Measurements from ENCODE around the gene PEX5. TPM values are rescaled to one million over a fixed set of nuclear protein-coding genes. Genes with fewer than 3 reads are reported as not detected.
"Not testable (repeated sequence)": the region's sequence is repeated elsewhere in the genome, so short reads cannot be mapped to it uniquely, and the experiment has no call there.

The PEX5 gene
- total and polyA plus RNA-seq, 7 experiments from 2014 or later = 17.3 to 36.7 (median 24.4) TPM

GRCh38 chr12:7169951-7170350 is 19.5 kb upstream of the PEX5 start:
- Mint-ChIP-seq H3K9me3 (peaks cover 3 to 63% (median 26%) of the 10 kb centered on the region in 11 donors), H3K27me3 (peaks cover 0 to 34% (median 29%) of the 10 kb centered on the region in 5 donors), H3K27ac (no peak overlapping the region), H3K4me1 (peaks cover 0 to 2% (median 0%) of the 10 kb centered on the region in 7 donors), H3K36me3 (peaks cover 0 to 13% (median 9%) of the 10 kb centered on the region in 5 donors), H3K4me3 (no peak overlapping the region)
- ChIA-PET POLR2A (no interaction called here), CTCF (no interaction called here)
- no peaks in the 10 kb centered on the region for H3K36me3 ChIP-seq (ENCODE audit: control insufficient read depth in 2 of 3, insufficient read depth in 3 of 3, low read length in 3 of 3)
- ATAC-seq = no peak
- intact Hi-C loops (cut with micrococcal nuclease) = no loop called here
- H3K4me3 ChIP-seq (ENCODE audit: low read length) = no peak overlapping the region
- no peak overlapping the region for H3K27ac ChIP-seq (ENCODE audit: low read depth, low read length)
- H3K9me3 ChIP-seq (ENCODE audit: control insufficient read depth in 2 of 3, low read length in 3 of 3) = no peaks in the 10 kb centered on the region
- no peaks in the 10 kb centered on the region for H3K4me1 ChIP-seq (ENCODE audit: control insufficient read depth in 2 of 2, insufficient read depth in 2 of 2, low read length in 2 of 2)
- H3K27me3 ChIP-seq (ENCODE audit: control insufficient read depth in 2 of 2, insufficient read depth in 2 of 2, low read length in 2 of 2) = no peaks in the 10 kb centered on the region
- no peak for DNase-seq

- CTCF ChIA-PET = no interaction called here
- Histone ChIP-seq H3K4me3 (ENCODE audit: low read length) (no peak overlapping the region), H3K9me3 (ENCODE audit: control insufficient read depth in 2 of 3, low read length in 3 of 3) (no peaks in the 10 kb centered on the region), H3K36me3 (ENCODE audit: control insufficient read depth in 2 of 3, insufficient read depth in 3 of 3, low read length in 3 of 3) (no peaks in the 10 kb centered on the region), H3K27me3 (ENCODE audit: control insufficient read depth in 2 of 2, insufficient read depth in 2 of 2, low read length in 2 of 2) (no peaks in the 10 kb centered on the region), H3K27ac (ENCODE audit: low read depth, low read length) (no peak overlapping the region), H3K4me1 (ENCODE audit: control insufficient read depth in 2 of 2, insufficient read depth in 2 of 2, low read length in 2 of 2) (no peaks in the 10 kb centered on the region)
- ATAC-seq = no peak
- intact Hi-C loops (cut with micrococcal nuclease) = no loop called here
- Mint-ChIP-seq H3K9me3 (peaks cover 3 to 66% (median 31%) of the 10 kb centered on the region in 11 donors), H3K27me3 (peaks cover 5 to 38% (median 31%) of the 10 kb centered on the region in 5 donors), H3K36me3 (peaks cover 0 to 13% (median 9%) of the 10 kb centered on the region in 5 donors), H3K4me3 (no peak overlapping the region), H3K4me1 (no peaks in the 10 kb centered on the region), H3K27ac (no peak overlapping the region)
- POLR2A ChIA-PET = no interaction called here
- DNase-seq = no peak
These were observed 17.6 kb upstream of the PEX5 start for GRCh38 chr12:7171854-7172253.

GRCh38 chr12:7175493-7175892 is 14.0 kb upstream of the PEX5 start:
- H3K27ac ChIP-seq (ENCODE audit: low read depth, low read length) = no peak overlapping the region
- H3K9me3 ChIP-seq (ENCODE audit: control insufficient read depth in 2 of 3, low read length in 3 of 3) = no peaks in the 10 kb centered on the region
- Mint-ChIP-seq H3K27ac (no peak overlapping the region), H3K4me1 (peaks cover 0 to 1% (median 0%) of the 10 kb centered on the region in 7 donors), H3K4me3 (no peak overlapping the region), H3K27me3 (peaks cover 11 to 48% (median 42%) of the 10 kb centered on the region in 5 donors), H3K36me3 (peaks cover 0 to 3% (median 1%) of the 10 kb centered on the region in 5 donors), H3K9me3 (peaks cover 0 to 30% (median 12%) of the 10 kb centered on the region in 11 donors)
- H3K4me1 ChIP-seq (ENCODE audit: control insufficient read depth in 2 of 2, insufficient read depth in 2 of 2, low read length in 2 of 2) = no peaks in the 10 kb centered on the region
- no peaks in the 10 kb centered on the region for H3K27me3 ChIP-seq (ENCODE audit: control insufficient read depth in 2 of 2, insufficient read depth in 2 of 2, low read length in 2 of 2)
- ChIA-PET POLR2A (no interaction called here), CTCF (no interaction called here)
- DNase-seq (no peak), ATAC-seq (no peak)
- no peaks in the 10 kb centered on the region for H3K36me3 ChIP-seq (ENCODE audit: control insufficient read depth in 2 of 3, insufficient read depth in 3 of 3, low read length in 3 of 3)
- intact Hi-C loops (cut with micrococcal nuclease) = no loop called here
- H3K4me3 ChIP-seq (ENCODE audit: low read length) = no peak overlapping the region

- no peaks in the 10 kb centered on the region for H3K4me1 ChIP-seq (ENCODE audit: control insufficient read depth in 2 of 2, insufficient read depth in 2 of 2, low read length in 2 of 2)
- H3K27ac ChIP-seq (ENCODE audit: low read depth, low read length) = no peak overlapping the region
- DNase-seq (no peak), ATAC-seq (no peak)
- ChIA-PET CTCF (no interaction called here), POLR2A (no interaction called here)
- no peak overlapping the region for H3K27ac Mint-ChIP-seq
- peaks cover 0 to 3% (median 0%) of the 10 kb centered on the region in 5 donors for H3K36me3 Mint-ChIP-seq
- no peaks in the 10 kb centered on the region for H3K27me3 ChIP-seq (ENCODE audit: control insufficient read depth in 2 of 2, insufficient read depth in 2 of 2, low read length in 2 of 2)
- peaks cover 11 to 48% (median 45%) of the 10 kb centered on the region in 5 donors for H3K27me3 Mint-ChIP-seq
- H3K4me3 ChIP-seq (ENCODE audit: low read length) = no peak overlapping the region
- H3K4me3 Mint-ChIP-seq = no peak overlapping the region
- H3K4me1 Mint-ChIP-seq = peaks cover 0 to 1% (median 0%) of the 10 kb centered on the region in 7 donors
- H3K36me3 ChIP-seq (ENCODE audit: control insufficient read depth in 2 of 3, insufficient read depth in 3 of 3, low read length in 3 of 3) = no peaks in the 10 kb centered on the region
- no peaks in the 10 kb centered on the region for H3K9me3 ChIP-seq (ENCODE audit: control insufficient read depth in 2 of 3, low read length in 3 of 3)
- intact Hi-C loops (cut with micrococcal nuclease) = no loop called here
- H3K9me3 Mint-ChIP-seq = peaks cover 0 to 19% (median 4%) of the 10 kb centered on the region in 11 donors
These were observed 12.9 kb upstream of the PEX5 start for GRCh38 chr12:7176595-7176994.

GRCh38 chr12:7178481-7178880 is 11.0 kb upstream of the PEX5 start:
- no peak overlapping the region for H3K27ac Mint-ChIP-seq
- Histone ChIP-seq H3K36me3 (ENCODE audit: control insufficient read depth in 2 of 3, insufficient read depth in 3 of 3, low read length in 3 of 3) (no peaks in the 10 kb centered on the region), H3K4me3 (ENCODE audit: low read length) (no peak overlapping the region), H3K27ac (ENCODE audit: low read depth, low read length) (no peak overlapping the region), H3K4me1 (ENCODE audit: control insufficient read depth in 2 of 2, insufficient read depth in 2 of 2, low read length in 2 of 2) (no peaks in the 10 kb centered on the region), H3K9me3 (ENCODE audit: control insufficient read depth in 2 of 3, low read length in 3 of 3) (no peaks in the 10 kb centered on the region), H3K27me3 (ENCODE audit: control insufficient read depth in 2 of 2, insufficient read depth in 2 of 2, low read length in 2 of 2) (no peaks in the 10 kb centered on the region)
- ChIA-PET POLR2A (no interaction called here), CTCF (no interaction called here)
- H3K9me3 Mint-ChIP-seq = peaks cover 0 to 8% (median 0%) of the 10 kb centered on the region in 11 donors
- no peak for ATAC-seq
- intact Hi-C loops (cut with micrococcal nuclease) = no loop called here
- peaks cover 18 to 55% (median 38%) of the 10 kb centered on the region in 5 donors for H3K27me3 Mint-ChIP-seq
- DNase-seq = no peak
- H3K36me3 Mint-ChIP-seq = no peaks in the 10 kb centered on the region
- H3K4me3 Mint-ChIP-seq = no peak overlapping the region
- peaks cover 0 to 1% (median 0%) of the 10 kb centered on the region in 7 donors for H3K4me1 Mint-ChIP-seq

GRCh38 chr12:7180685-7181084 is 8.8 kb upstream of the PEX5 start:
- H3K4me3 ChIP-seq (ENCODE audit: low read length) = no peak overlapping the region
- ChIA-PET POLR2A (no interaction called here), CTCF (interaction anchor here (0.5 to 0.7 kb wide), 3 partner anchors 68 to 1130 kb away, joined by 3 to 4 read pairs (median 3); no protein-coding TSS in a partner anchor)
- ATAC-seq (no peak), DNase-seq (no peak)
- H3K27ac ChIP-seq (ENCODE audit: low read depth, low read length) = no peak overlapping the region
- H3K9me3 ChIP-seq (ENCODE audit: control insufficient read depth in 2 of 3, low read length in 3 of 3) = no peaks in the 10 kb centered on the region
- Mint-ChIP-seq H3K4me3 (no peak overlapping the region), H3K36me3 (no peaks in the 10 kb centered on the region), H3K4me1 (peaks cover 0 to 1% (median 0%) of the 10 kb centered on the region in 7 donors), H3K9me3 (peaks cover 0 to 5% (median 0%) of the 10 kb centered on the region in 11 donors), H3K27me3 (peaks cover 18 to 41% (median 29%) of the 10 kb centered on the region in 5 donors), H3K27ac (no peak overlapping the region)
- no peaks in the 10 kb centered on the region for H3K36me3 ChIP-seq (ENCODE audit: control insufficient read depth in 2 of 3, insufficient read depth in 3 of 3, low read length in 3 of 3)
- H3K27me3 ChIP-seq (ENCODE audit: control insufficient read depth in 2 of 2, insufficient read depth in 2 of 2, low read length in 2 of 2) = no peaks in the 10 kb centered on the region
- intact Hi-C loops (cut with micrococcal nuclease) = no loop called here
- no peaks in the 10 kb centered on the region for H3K4me1 ChIP-seq (ENCODE audit: control insufficient read depth in 2 of 2, insufficient read depth in 2 of 2, low read length in 2 of 2)

GRCh38 chr12:7186058-7186457 is 3.4 kb upstream of the PEX5 start:
- ATAC-seq; H3K27ac ChIP-seq (ENCODE audit: low read depth, low read length); POLR2A ChIA-PET; H3K9me3 ChIP-seq (ENCODE audit: control insufficient read depth in 2 of 3, low read length in 3 of 3); H3K4me3 Mint-ChIP-seq; H3K36me3 ChIP-seq (ENCODE audit: control insufficient read depth in 2 of 3, insufficient read depth in 3 of 3, low read length in 3 of 3); H3K4me3 ChIP-seq (ENCODE audit: low read length); H3K27me3 ChIP-seq (ENCODE audit: control insufficient read depth in 2 of 2, insufficient read depth in 2 of 2, low read length in 2 of 2); DNase-seq; H3K9me3 Mint-ChIP-seq; H3K36me3 Mint-ChIP-seq: not testable (repeated sequence)
- intact Hi-C loops (cut with micrococcal nuclease) = loop anchor here (5.0 kb wide), 5 partner anchors 249 to 1511 kb away; partner anchors contain the start of genes CDCA3 (in 1 of the 2), NECAP1 (in 1 of the 2), RIMKLB (in 1 of the 2) and USP5 (in 1 of the 2)
- peak overlapping the region in 1 of 9 donors; percentile 45 for H3K27ac Mint-ChIP-seq
- peaks cover 0 to 11% (median 7%) of the 10 kb centered on the region in 5 donors for H3K27me3 Mint-ChIP-seq
- H3K4me1 ChIP-seq (ENCODE audit: control insufficient read depth in 2 of 2, insufficient read depth in 2 of 2, low read length in 2 of 2) = peaks cover 10 to 15% of the 10 kb centered on the region in 2 donors
- CTCF ChIA-PET = interaction anchor here (0.6 to 1.0 kb wide), 3 partner anchors 41 to 900 kb away, joined by 3 read pairs; no protein-coding TSS in a partner anchor
- H3K4me1 Mint-ChIP-seq = peaks cover 4 to 23% (median 21%) of the 10 kb centered on the region in 7 donors

All from naive thymus-derived CD4-positive, alpha-beta T cell (primary cell).